Activated CD4-positive, alpha-beta T cell treated with anti-CD3 and anti-CD28 coated beads, Interleukin-2, Interleukin-4, amounts not matched to agents 100 ng/mL and 50 ng/mL, durations not matched to agents 16 hours and 8 hours (primary cell): Measurements from ENCODE around the gene NR1H4.
A peak's percentile ranks its signal among the peaks of the same experiment; 100 is the strongest.
"Not testable (repeated sequence)": the region's sequence is repeated elsewhere in the genome, so short reads cannot be mapped to it uniquely, and the experiment has no call there.

Experiments
- DNase-seq: peaks from one replicate; pipeline ENCODE4 v3.0.0-alpha.2; 2020; ENCODE audit warnings: low spot score

NR1H4 gene

GRCh38 chr12:100473716-100474150 is at the start of gene NR1H4:
Gene NR1H4, plus strand, starts transcription at chr12:100473866. Its CDS starts 19,458 bp downstream, at chr12:100493324.
- DNase-seq = no peak

- no peak for DNase-seq
Observed at GRCh38 chr12:100426145-100426544, 47.5 kb upstream of the NR1H4 start.

GRCh38 chr12:100427078-100427477 is 46.6 kb upstream of the NR1H4 start:
- no peak for DNase-seq

GRCh38 chr12:100430251-100430650 is 43.4 kb upstream of the NR1H4 start:
- DNase-seq = not testable (repeated sequence)

GRCh38 chr12:100433701-100434100 is 40.0 kb upstream of the NR1H4 start:
- no peak for DNase-seq

- no peak for DNase-seq
Observed at GRCh38 chr12:100434177-100434576, 39.5 kb upstream of the NR1H4 start.

- DNase-seq = no peak
Observed at GRCh38 chr12:100435957-100436356, 37.7 kb upstream of the NR1H4 start.

GRCh38 chr12:100437038-100437841 is 36.4 kb upstream of the NR1H4 start:
- DNase-seq = peak; percentile 9

- no peak for DNase-seq
Observed at GRCh38 chr12:100439797-100440196, 33.9 kb upstream of the NR1H4 start.

GRCh38 chr12:100442403-100442802 is 31.3 kb upstream of the NR1H4 start:
- DNase-seq = no peak

GRCh38 chr12:100443434-100443833 is 30.2 kb upstream of the NR1H4 start:
- no peak for DNase-seq

- DNase-seq = no peak
Observed at GRCh38 chr12:100445081-100445481, 28.6 kb upstream of the NR1H4 start.

GRCh38 chr12:100447381-100447780 is 26.3 kb upstream of the NR1H4 start:
- DNase-seq = no peak

GRCh38 chr12:100448656-100449055 is 25.0 kb upstream of the NR1H4 start:
- DNase-seq = no peak

GRCh38 chr12:100450735-100451134 is 22.9 kb upstream of the NR1H4 start:
- no peak for DNase-seq

GRCh38 chr12:100453951-100454350 is 19.7 kb upstream of the NR1H4 start:
- DNase-seq = no peak

GRCh38 chr12:100455896-100456295 is 17.8 kb upstream of the NR1H4 start:
- DNase-seq = no peak

- DNase-seq = no peak
Observed at GRCh38 chr12:100458191-100458590, 15.5 kb upstream of the NR1H4 start.

- DNase-seq = no peak
Observed at GRCh38 chr12:100460702-100461101, 13.0 kb upstream of the NR1H4 start.

- DNase-seq = no peak
Observed at GRCh38 chr12:100461330-100461973, 12.2 kb upstream of the NR1H4 start.

GRCh38 chr12:100463661-100464060 is 10.0 kb upstream of the NR1H4 start:
- no peak for DNase-seq

- no peak for DNase-seq
Observed at GRCh38 chr12:100464529-100464928, 9.1 kb upstream of the NR1H4 start.

GRCh38 chr12:100468126-100468525 is 5.5 kb upstream of the NR1H4 start:
- DNase-seq = no peak

GRCh38 chr12:100472325-100472724 is 1.3 kb upstream of the NR1H4 start:
- DNase-seq = no peak
